ENCODE data around the gene DNAL4. TPM values are rescaled to one million over a fixed set of nuclear protein-coding genes. Genes with fewer than 3 reads are reported as not detected.

Gene DNAL4
- total RNA-seq, 4 donors from 2014 or later = 21.8 to 27.7 (median 27.6) TPM

DNA sequence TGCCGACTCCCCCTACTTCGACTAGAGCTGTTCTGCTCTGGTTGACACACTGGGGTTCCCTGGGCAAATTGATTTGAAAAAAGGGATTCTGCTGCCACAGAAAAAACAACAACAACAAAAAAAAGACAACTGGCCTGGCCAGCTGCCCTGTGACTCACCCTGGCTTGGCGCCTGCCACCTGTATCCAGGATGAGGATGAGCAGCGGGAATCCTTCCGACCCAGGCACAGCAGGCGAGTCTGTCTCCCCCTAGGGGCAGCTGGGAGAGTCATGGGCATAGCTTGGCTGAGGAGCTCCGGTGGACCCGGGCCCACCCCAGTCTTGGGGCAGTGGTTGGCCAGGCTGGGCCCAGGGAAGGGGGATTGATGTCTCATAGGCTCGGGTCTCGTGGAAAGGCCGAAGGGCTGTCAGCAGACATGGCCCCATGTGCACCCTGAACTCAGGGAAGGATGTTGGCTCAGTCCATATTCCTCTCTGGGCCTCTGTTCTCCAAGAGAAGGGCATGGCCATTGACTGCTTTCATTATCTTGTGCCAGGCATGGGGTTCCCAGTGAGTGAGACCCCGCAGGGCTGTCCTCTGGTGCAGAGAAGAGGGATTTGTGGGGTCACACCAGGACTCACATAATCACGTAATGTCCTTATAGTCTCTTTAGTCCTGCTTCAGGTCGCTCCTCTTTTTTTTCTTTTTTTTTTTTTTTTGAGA is 27.7 kb downstream of the DNAL4 start:
- DNase-seq (ENCODE audit: low spot score in 2 of 2) = peak in 1 of 2 donors; percentile 78
- Histone ChIP-seq H3K36me3 (no peaks in the 10 kb centered on the region), H3K9me3 (no peaks in the 10 kb centered on the region), H3K4me1 (peaks cover 3% of the 10 kb centered on the region), H3K27me3 (no peaks in the 10 kb centered on the region), H3K4me3 (no peak overlapping the region), H3K27ac (no peak overlapping the region)
- TF ChIP-seq, protein P1, sequence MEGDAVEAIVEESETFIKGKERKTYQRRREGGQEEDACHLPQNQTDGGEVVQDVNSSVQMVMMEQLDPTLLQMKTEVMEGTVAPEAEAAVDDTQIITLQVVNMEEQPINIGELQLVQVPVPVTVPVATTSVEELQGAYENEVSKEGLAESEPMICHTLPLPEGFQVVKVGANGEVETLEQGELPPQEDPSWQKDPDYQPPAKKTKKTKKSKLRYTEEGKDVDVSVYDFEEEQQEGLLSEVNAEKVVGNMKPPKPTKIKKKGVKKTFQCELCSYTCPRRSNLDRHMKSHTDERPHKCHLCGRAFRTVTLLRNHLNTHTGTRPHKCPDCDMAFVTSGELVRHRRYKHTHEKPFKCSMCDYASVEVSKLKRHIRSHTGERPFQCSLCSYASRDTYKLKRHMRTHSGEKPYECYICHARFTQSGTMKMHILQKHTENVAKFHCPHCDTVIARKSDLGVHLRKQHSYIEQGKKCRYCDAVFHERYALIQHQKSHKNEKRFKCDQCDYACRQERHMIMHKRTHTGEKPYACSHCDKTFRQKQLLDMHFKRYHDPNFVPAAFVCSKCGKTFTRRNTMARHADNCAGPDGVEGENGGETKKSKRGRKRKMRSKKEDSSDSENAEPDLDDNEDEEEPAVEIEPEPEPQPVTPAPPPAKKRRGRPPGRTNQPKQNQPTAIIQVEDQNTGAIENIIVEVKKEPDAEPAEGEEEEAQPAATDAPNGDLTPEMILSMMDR (IDR thresholded peaks at IDR 0.05) = peak; percentile 26 to 72
- TF ChIP-seq POLR2AphosphoS5 (IDR thresholded peaks at IDR 0.05) = no peak
- 33% methylated on average over 14 of the region's 14 CpGs for WGBS

GRCh38 chr22:38762551-38762983 is 31.4 kb downstream of the DNAL4 start:
- TF ChIP-seq, protein P1 (IDR thresholded peaks at IDR 0.05) = no peak
- TF ChIP-seq POLR2A (IDR thresholded peaks at IDR 0.05) (no peak), EP300 (IDR thresholded peaks at IDR 0.05) (no peak), POLR2AphosphoS5 (IDR thresholded peaks at IDR 0.05) (no peak)
- no peaks in the 10 kb centered on the region for H3K36me3 ChIP-seq
- DNase-seq (ENCODE audit: low spot score in 2 of 2) = no peak
- peaks cover 3% of the 10 kb centered on the region for H3K4me1 ChIP-seq
- WGBS = 63% methylated on average over 8 of the region's 11 CpGs
- H3K4me3 ChIP-seq = no peak overlapping the region
- H3K27me3 ChIP-seq = no peaks in the 10 kb centered on the region
- H3K9me3 ChIP-seq = no peaks in the 10 kb centered on the region
- H3K27ac ChIP-seq = no peak overlapping the region

- H3K4me3 ChIP-seq = no peak overlapping the region
- no peak overlapping the region for H3K27ac ChIP-seq
- WGBS = 74% methylated on average over 12 of the region's 20 CpGs
- no peak for DNase-seq (ENCODE audit: low spot score in 2 of 2)
- no peaks in the 10 kb centered on the region for H3K36me3 ChIP-seq
- TF ChIP-seq POLR2AphosphoS5 (IDR thresholded peaks at IDR 0.05) (no peak), EP300 (IDR thresholded peaks at IDR 0.05) (no peak), POLR2A (IDR thresholded peaks at IDR 0.05) (no peak)
- TF ChIP-seq, protein P1 (IDR thresholded peaks at IDR 0.05) = no peak
- peaks cover 9% of the 10 kb centered on the region for H3K4me1 ChIP-seq
- H3K9me3 ChIP-seq = no peaks in the 10 kb centered on the region
- H3K27me3 ChIP-seq = no peaks in the 10 kb centered on the region
Observed at GRCh38 chr22:38761202-38762162, 32.5 kb downstream of the DNAL4 start.

DNA sequence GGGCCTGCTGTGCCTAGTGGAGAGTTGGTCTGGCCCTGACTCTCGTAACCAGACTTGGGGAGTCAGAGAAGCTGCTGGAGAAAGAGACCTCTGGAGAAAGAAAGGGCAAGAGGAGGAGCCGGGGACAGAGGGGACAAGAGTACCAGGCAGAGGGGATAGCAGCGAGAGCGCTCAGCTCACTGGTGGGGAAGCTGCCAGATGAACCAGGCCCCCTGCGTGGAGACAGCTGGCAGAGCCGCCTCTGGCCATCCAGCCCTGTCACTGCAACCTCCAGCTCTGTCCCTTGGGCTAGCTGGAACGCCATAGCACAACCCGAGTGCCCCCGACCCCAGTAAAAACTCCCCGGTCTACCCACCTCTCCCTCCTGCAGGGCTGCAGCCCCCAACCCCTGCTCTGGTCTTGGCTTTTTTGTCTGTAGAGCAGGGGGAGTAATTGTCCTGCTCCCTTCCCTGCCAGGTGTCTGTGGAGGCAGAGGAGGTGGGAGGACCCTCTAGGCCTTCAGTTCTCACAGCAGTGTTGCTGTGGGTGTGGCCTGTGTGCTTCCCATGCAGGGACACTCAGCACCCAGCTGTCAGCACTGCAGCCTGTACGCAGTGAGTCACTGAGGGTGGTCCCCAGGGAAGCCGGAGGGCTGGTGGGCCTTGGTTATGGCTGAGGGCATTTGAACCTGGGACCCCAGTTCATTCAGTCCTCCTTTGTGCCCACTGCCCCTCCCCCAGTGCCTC is 33.3 kb downstream of the DNAL4 start:
- H3K27ac ChIP-seq = no peak overlapping the region
- no peak overlapping the region for H3K4me3 ChIP-seq
- no peak for DNase-seq (ENCODE audit: low spot score in 2 of 2)
- H3K4me1 ChIP-seq = peaks cover 14% of the 10 kb centered on the region
- no peaks in the 10 kb centered on the region for H3K27me3 ChIP-seq
- no peaks in the 10 kb centered on the region for H3K36me3 ChIP-seq
- WGBS = 88% methylated on average over 10 of the region's 12 CpGs
- H3K9me3 ChIP-seq = no peaks in the 10 kb centered on the region
- TF ChIP-seq EP300 (IDR thresholded peaks at IDR 0.05) = no peak
- TF ChIP-seq, protein P1 (IDR thresholded peaks at IDR 0.05) = no peak
- no peak for TF ChIP-seq POLR2A (IDR thresholded peaks at IDR 0.05)
- TF ChIP-seq POLR2AphosphoS5 (IDR thresholded peaks at IDR 0.05) = no peak
